ENCODE results near the gene AS3MT. TPM values are rescaled to one million over a fixed set of nuclear protein-coding genes. Genes with fewer than 3 reads are reported as not detected.

AS3MT gene
- total RNA-seq, 1 donor from 2014 or later = 20.2 TPM

- Mint-ChIP-seq H3K27ac (no peak overlapping the region), H3K27me3 (no peaks in the 10 kb centered on the region), H3K4me1 (ENCODE audit: low read depth) (peaks cover 24% of the 10 kb centered on the region), H3K4me3 (ENCODE audit: low read depth) (no peak overlapping the region), H3K9me3 (ENCODE audit: low read depth) (peaks cover 5% of the 10 kb centered on the region), H3K36me3 (ENCODE audit: insufficient read depth) (peaks cover 4% of the 10 kb centered on the region)
- TF ChIP-seq, protein P1, sequence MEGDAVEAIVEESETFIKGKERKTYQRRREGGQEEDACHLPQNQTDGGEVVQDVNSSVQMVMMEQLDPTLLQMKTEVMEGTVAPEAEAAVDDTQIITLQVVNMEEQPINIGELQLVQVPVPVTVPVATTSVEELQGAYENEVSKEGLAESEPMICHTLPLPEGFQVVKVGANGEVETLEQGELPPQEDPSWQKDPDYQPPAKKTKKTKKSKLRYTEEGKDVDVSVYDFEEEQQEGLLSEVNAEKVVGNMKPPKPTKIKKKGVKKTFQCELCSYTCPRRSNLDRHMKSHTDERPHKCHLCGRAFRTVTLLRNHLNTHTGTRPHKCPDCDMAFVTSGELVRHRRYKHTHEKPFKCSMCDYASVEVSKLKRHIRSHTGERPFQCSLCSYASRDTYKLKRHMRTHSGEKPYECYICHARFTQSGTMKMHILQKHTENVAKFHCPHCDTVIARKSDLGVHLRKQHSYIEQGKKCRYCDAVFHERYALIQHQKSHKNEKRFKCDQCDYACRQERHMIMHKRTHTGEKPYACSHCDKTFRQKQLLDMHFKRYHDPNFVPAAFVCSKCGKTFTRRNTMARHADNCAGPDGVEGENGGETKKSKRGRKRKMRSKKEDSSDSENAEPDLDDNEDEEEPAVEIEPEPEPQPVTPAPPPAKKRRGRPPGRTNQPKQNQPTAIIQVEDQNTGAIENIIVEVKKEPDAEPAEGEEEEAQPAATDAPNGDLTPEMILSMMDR (IDR thresholded peaks at IDR 0.05; ENCODE audit: unreplicated experiment) = no peak
- DNase-seq (ENCODE audit: low spot score, unreplicated experiment) = no peak
Observed at GRCh38 chr10:102949916-102950315, 80.6 kb downstream of the AS3MT start.

DNA sequence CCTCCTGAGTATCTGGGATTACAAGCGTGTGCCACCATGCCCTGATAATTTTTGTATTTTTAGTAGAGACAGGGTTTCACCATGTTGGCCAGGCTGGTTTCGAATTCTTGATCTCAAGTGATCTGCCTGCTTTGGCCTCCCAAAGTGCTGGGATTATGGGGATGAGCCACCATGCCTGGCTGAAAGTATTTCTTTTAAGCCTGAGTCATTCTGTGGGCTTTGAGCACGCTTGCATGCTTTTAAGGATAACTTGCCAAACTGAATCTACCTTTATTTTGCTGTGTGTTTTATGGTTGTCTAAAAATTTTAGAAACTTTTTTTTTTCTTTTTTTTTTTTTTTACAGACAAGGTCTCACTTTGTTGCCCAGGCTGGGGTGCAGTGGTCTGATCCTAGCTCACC lies 82.0 kb downstream of the AS3MT start:
- no peak overlapping the region for H3K27ac Mint-ChIP-seq
- H3K36me3 Mint-ChIP-seq (ENCODE audit: insufficient read depth) = peaks cover 5% of the 10 kb centered on the region
- H3K27me3 Mint-ChIP-seq = no peaks in the 10 kb centered on the region
- DNase-seq (ENCODE audit: low spot score, unreplicated experiment) = no peak
- H3K9me3 Mint-ChIP-seq (ENCODE audit: low read depth) = peaks cover 5% of the 10 kb centered on the region
- H3K4me1 Mint-ChIP-seq (ENCODE audit: low read depth) = peaks cover 10% of the 10 kb centered on the region
- TF ChIP-seq, protein P1 (IDR thresholded peaks at IDR 0.05; ENCODE audit: unreplicated experiment) = no peak
- H3K4me3 Mint-ChIP-seq (ENCODE audit: low read depth) = no peak overlapping the region

Other genes starting within 250 kb of the AS3MT start
- gene TRIM8, start 225.0 kb upstream of the AS3MT start, total RNA-seq = 66.1 and 69.1 TPM in 2 replicates
- 24.9 and 25.0 TPM in 2 replicates for gene ARL3, start 155.1 kb upstream of the AS3MT start, total RNA-seq
- gene SFXN2, start 154.8 kb upstream of the AS3MT start, total RNA-seq = 33.9 and 34.2 TPM in 2 replicates
- gene WBP1L, start 125.5 kb upstream of the AS3MT start, total RNA-seq = 29.9 and 30.7 TPM in 2 replicates
- gene CYP17A1, start 32.1 kb upstream of the AS3MT start, total RNA-seq = not detected in 2 replicates
- 18.3 and 23.1 TPM in 2 replicates for gene BORCS7, start 15.2 kb upstream of the AS3MT start, total RNA-seq
- gene CNNM2, start 48.8 kb downstream of the AS3MT start, total RNA-seq = 12.5 and 14.5 TPM in 2 replicates

Measured in progenitor cell of endocrine pancreas (in vitro differentiated cells).